NCI-H1417 (cell line): Measurements from ENCODE around the gene RPUSD4.
"Not testable (repeated sequence)": the region's sequence is repeated elsewhere in the genome, so short reads cannot be mapped to it uniquely, and the experiment has no call there.

Experiments
- DNase-seq, 3 experiments: peaks; one replicate each; lab custom pipeline; 2025; lab: John Stamatoyannopoulos, UW

Gene RPUSD4

GRCh38 chr11:126211236-126212088 is at the start of gene RPUSD4, which contains the start of gene FAM118B:
Gene RPUSD4, minus strand, starts transcription at chr11:126211650. Its CDS starts 12 bp downstream, at chr11:126211638.
Gene FAM118B, plus strand, starts transcription at chr11:126211782. Its CDS starts 23,220 bp downstream, at chr11:126235002.
- DNase-seq = peak; percentile 96 to 99 (median 97)

- no peak for DNase-seq
These were observed 46.3 kb upstream of the RPUSD4 start for GRCh38 chr11:126257764-126258163.

- DNase-seq = no peak
These were observed 45.7 kb upstream of the RPUSD4 start for GRCh38 chr11:126257144-126257543.

- DNase-seq = no peak
These were observed 44.8 kb upstream of the RPUSD4 start for GRCh38 chr11:126256216-126256615.

- DNase-seq = not testable (repeated sequence)
These were observed 44.1 kb upstream of the RPUSD4 start for GRCh38 chr11:126255507-126255906.

GRCh38 chr11:126254819-126255218 is 43.4 kb upstream of the RPUSD4 start:
- no peak for DNase-seq

GRCh38 chr11:126253265-126253664 is 41.8 kb upstream of the RPUSD4 start:
- DNase-seq = no peak

GRCh38 chr11:126246636-126247035 is 35.2 kb upstream of the RPUSD4 start:
- no peak for DNase-seq

GRCh38 chr11:126233391-126233790 is 21.9 kb upstream of the RPUSD4 start:
- DNase-seq = no peak

- no peak for DNase-seq
These were observed 21.2 kb upstream of the RPUSD4 start for GRCh38 chr11:126232683-126233082.

- no peak for DNase-seq
These were observed 20.4 kb upstream of the RPUSD4 start for GRCh38 chr11:126231725-126232459.

GRCh38 chr11:126229858-126230540 is 18.5 kb upstream of the RPUSD4 start:
- no peak for DNase-seq

GRCh38 chr11:126226334-126227084 is 15.1 kb upstream of the RPUSD4 start:
- DNase-seq = no peak

GRCh38 chr11:126225295-126225665 is 13.8 kb upstream of the RPUSD4 start:
- DNase-seq = no peak

GRCh38 chr11:126224647-126225294 is 13.3 kb upstream of the RPUSD4 start:
- no peak for DNase-seq

- no peak for DNase-seq
These were observed 8.1 kb upstream of the RPUSD4 start for GRCh38 chr11:126219547-126219946.

GRCh38 chr11:126217491-126217890 is 6.0 kb upstream of the RPUSD4 start:
- no peak for DNase-seq

- no peak for DNase-seq
These were observed 5.3 kb upstream of the RPUSD4 start for GRCh38 chr11:126216526-126217305.

- DNase-seq = no peak
These were observed 3.4 kb upstream of the RPUSD4 start for GRCh38 chr11:126214841-126215240.

- no peak for DNase-seq
These were observed 3.0 kb upstream of the RPUSD4 start for GRCh38 chr11:126214441-126214840.
